Body of pancreas (tissue), 4 donors: Measurements from ENCODE around the gene MBD4. TPM values are rescaled to one million over a fixed set of nuclear protein-coding genes. Genes with fewer than 3 reads are reported as not detected.

Experiments used
- ATAC-seq: fragments of 150-250 bp; one replicate; pipeline ENCODE4 v1.9.1; 2016
- DNase-seq, 4 donors: peaks; one replicate each; pipeline ENCODE4 v3.0.0-alpha.2; 2019
- H3K27ac ChIP-seq, 4 donors: fragments of 200-600 bp; sonication (generic); 1 replicate in 3 of 4; 2 replicates in 1 of 4; pipeline versions ENCODE4 v1.5.1 to v1.6.1; 2016 to 2019; ENCODE audit warnings: mild to moderate bottlenecking in 1 of 4, mixed read lengths in 1 of 4, moderate library complexity in 1 of 4
- H3K27me3 ChIP-seq, 2 donors: fragments of 200-600 bp; sonication (generic); one replicate each; pipeline ENCODE4 v1.6.0; 2016; ENCODE audit warnings: mild to moderate bottlenecking in 1 of 2
- H3K36me3 ChIP-seq, 2 donors: fragments of 200-600 bp; sonication (generic); replicated peaks in 1 of 2; 2 replicates each; pipeline ENCODE4 v1.5.1; 2016; ENCODE audit warnings: low read depth in 2 of 2; ENCODE audit not compliant: insufficient read depth in 1 of 2
- H3K4me1 ChIP-seq: fragments of 200-600 bp; sonication (generic); one replicate; pipeline ENCODE4 v1.6.0; 2016
- H3K4me3 ChIP-seq, 2 donors: fragments of 200-600 bp; sonication (generic); 1 replicate in 1 of 2; 2 replicates in 1 of 2; pipeline ENCODE4 v1.5.1; 2016 to 2019
- H3K9me3 ChIP-seq, 3 donors: fragments of 200-600 bp; sonication (generic); 1 replicate in 2 of 3; 2 replicates in 1 of 3; pipeline ENCODE4 v1.5.1; 2016
- POLR2A ChIP-seq, 3 donors: fragments of 450-650 bp; IDR thresholded peaks; one replicate each; pipeline ENCODE4 v1.6.1; 2016; ENCODE audit warnings: antibody characterized with exemption in 3 of 3, mild to moderate bottlenecking in 2 of 3
- WGBS, 2 donors: methylation state at CpG; one replicate each; pipeline ENCODE4 v1.1.5; 2017; 5-methylcytosine and 5-hydroxymethylcytosine counted together
- intact Hi-C: fragments of 100-400 bp; cut with DNase I; formaldehyde crosslinking; loops from one replicate; pipeline ENCODE4 v1.15.1; 2023
- total RNA-seq, 2 donors: library from RNA; depleted of rRNA; stranded (reverse); fragments of >200 nt; gene quantifications; one replicate each; pipeline ENCODE4 v1.1.0, GENCODE V29; 2016
- TF ChIP-seq, protein P1 (sequence below), 7 experiments: fragments of 450-650 bp in 4 of 7; fragments of 200-600 bp in 3 of 7; sonication (generic) in 3 of 7; IDR thresholded peaks; one replicate each; pipeline ENCODE4 v1.5.1; 2016 to 2019; ENCODE audit warnings: antibody characterized with exemption in 7 of 7

MBD4 gene
- total RNA-seq, 2 donors from 2014 or later, result 18.7 to 23.1 TPM

DNA sequence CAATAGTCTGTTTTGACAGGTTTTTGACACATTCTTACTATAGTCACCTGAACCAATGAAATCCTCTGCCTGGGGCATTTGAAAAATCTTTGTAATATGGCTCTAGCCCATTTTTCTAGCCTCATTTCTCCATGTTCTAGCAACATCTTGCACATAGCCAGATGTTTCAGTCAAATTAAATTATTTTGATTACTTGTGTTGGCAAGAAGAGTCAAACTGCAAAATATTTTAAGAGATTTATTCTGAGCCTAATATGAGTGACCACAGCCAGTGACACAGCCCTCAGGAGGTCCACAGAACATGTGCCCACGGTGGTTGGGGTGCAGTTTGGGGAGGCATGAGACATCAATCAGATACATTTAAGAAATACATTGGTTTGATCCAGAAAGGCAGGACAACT lies 7.2 kb upstream of the MBD4 start:
- no peak for ATAC-seq
- DNase-seq, result no peak
- Histone ChIP-seq H3K27me3 (no peaks in the 10 kb centered on the region), H3K4me3 (no peak overlapping the region), H3K4me1 (peaks cover 87% of the 10 kb centered on the region), H3K36me3 (no peaks in the 10 kb centered on the region), H3K9me3 (no peaks in the 10 kb centered on the region), H3K27ac (peak overlapping the region; percentile 51 to 93 (median 84))
- TF ChIP-seq, protein P1, sequence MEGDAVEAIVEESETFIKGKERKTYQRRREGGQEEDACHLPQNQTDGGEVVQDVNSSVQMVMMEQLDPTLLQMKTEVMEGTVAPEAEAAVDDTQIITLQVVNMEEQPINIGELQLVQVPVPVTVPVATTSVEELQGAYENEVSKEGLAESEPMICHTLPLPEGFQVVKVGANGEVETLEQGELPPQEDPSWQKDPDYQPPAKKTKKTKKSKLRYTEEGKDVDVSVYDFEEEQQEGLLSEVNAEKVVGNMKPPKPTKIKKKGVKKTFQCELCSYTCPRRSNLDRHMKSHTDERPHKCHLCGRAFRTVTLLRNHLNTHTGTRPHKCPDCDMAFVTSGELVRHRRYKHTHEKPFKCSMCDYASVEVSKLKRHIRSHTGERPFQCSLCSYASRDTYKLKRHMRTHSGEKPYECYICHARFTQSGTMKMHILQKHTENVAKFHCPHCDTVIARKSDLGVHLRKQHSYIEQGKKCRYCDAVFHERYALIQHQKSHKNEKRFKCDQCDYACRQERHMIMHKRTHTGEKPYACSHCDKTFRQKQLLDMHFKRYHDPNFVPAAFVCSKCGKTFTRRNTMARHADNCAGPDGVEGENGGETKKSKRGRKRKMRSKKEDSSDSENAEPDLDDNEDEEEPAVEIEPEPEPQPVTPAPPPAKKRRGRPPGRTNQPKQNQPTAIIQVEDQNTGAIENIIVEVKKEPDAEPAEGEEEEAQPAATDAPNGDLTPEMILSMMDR (IDR thresholded peaks at IDR 0.05), result no peak
- TF ChIP-seq POLR2A (IDR thresholded peaks at IDR 0.05), result no peak
- intact Hi-C loops, result no loop called here
- 22 to 29% methylated on average over 1 of the region's 1 CpG for WGBS, 2 donors

DNA sequence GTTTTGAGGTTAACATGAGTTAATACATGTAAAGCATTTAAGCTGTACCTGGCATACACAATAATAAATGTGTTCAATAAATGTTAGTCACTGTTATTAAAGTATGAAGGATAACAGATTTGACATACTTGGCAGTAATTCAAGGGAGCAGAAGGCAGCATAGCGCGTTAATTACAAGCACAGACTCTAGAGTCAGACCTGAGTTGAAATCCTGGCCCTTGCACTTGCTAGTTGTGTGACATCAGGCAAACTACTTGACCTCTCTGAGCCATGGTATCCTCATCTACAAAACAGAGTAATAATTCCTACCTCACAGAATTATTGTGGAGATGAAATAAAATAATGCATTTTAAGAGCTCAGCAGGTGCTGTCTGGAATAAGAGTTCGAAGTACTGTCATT lies 5.7 kb upstream of the MBD4 start:
- Histone ChIP-seq H3K4me3 (no peak overlapping the region), H3K27ac (peak overlapping the region; percentile 12 to 93 (median 86)), H3K27me3 (no peaks in the 10 kb centered on the region), H3K9me3 (no peaks in the 10 kb centered on the region), H3K4me1 (peaks cover 95% of the 10 kb centered on the region), H3K36me3 (no peaks in the 10 kb centered on the region)
- no peak for ATAC-seq
- DNase-seq, result peak in 3 of 4 donors; percentile 17 to 33 (median 20)
- no peak for TF ChIP-seq POLR2A (IDR thresholded peaks at IDR 0.05)
- TF ChIP-seq, protein P1 (IDR thresholded peaks at IDR 0.05), result no peak
- WGBS, 2 donors, result 29 to 30% methylated on average over 3 of the region's 3 CpGs
- intact Hi-C loops, result no loop called here

DNA sequence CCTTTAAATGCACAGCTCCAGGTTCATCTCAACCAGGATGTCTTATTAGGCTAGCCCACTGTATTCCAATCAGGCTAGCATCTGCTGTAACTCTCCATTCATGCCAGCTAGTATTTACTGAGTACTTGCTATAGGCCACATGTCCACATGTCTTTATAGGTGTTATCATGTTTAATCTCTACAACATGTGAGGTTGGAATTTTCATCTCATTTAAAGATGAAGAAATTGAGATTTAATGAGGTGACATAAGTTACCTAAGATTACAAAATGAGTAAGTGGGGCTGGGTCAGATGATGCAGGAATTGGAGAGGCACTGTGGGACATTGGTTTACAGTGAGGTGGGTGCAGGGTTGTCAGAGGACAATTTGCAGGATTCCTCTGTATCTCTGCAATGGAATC lies 3.2 kb upstream of the MBD4 start:
- TF ChIP-seq, protein P1 (IDR thresholded peaks at IDR 0.05), result no peak
- TF ChIP-seq POLR2A (IDR thresholded peaks at IDR 0.05), result no peak
- no peak overlapping the region for H3K4me3 ChIP-seq
- intact Hi-C loops, result no loop called here
- peaks cover 79% of the 10 kb centered on the region for H3K4me1 ChIP-seq
- H3K9me3 ChIP-seq, result no peaks in the 10 kb centered on the region
- H3K27me3 ChIP-seq, result no peaks in the 10 kb centered on the region
- H3K36me3 ChIP-seq, result no peaks in the 10 kb centered on the region
- ATAC-seq (no peak), DNase-seq (no peak)
- H3K27ac ChIP-seq, result peak overlapping the region in 3 of 4 donors; percentile 82 to 93 (median 89)

DNA sequence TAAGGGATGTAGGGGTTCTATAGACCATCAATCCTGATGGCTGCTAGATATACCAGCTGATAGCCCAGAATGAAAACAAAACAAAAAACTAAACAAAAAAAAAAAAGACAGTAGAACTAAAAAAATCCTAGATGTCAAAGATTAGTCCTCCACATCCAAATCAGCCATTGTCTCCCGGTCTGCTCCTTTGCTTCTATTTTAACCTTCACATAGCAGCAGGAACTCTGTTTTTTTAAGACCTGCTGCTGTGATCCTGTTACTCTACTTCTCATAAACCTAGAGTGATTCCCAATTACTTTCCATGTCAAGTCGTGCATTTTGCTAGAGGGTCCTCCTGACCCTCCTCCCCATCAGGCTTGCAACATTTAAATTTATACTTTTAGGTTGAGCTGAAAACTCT lies 2.7 kb upstream of the MBD4 start:
- intact Hi-C loops, result no loop called here
- Histone ChIP-seq H3K4me3 (no peak overlapping the region), H3K36me3 (no peaks in the 10 kb centered on the region), H3K27ac (peak overlapping the region in 2 of 4 donors; percentile 89 to 93), H3K27me3 (no peaks in the 10 kb centered on the region), H3K4me1 (peaks cover 79% of the 10 kb centered on the region), H3K9me3 (no peaks in the 10 kb centered on the region)
- no peak for ATAC-seq
- no peak for DNase-seq
- WGBS, 2 donors, result 55 to 59% methylated on average over 2 of the region's 2 CpGs
- no peak for TF ChIP-seq POLR2A (IDR thresholded peaks at IDR 0.05)
- TF ChIP-seq, protein P1 (IDR thresholded peaks at IDR 0.05), result no peak

DNA sequence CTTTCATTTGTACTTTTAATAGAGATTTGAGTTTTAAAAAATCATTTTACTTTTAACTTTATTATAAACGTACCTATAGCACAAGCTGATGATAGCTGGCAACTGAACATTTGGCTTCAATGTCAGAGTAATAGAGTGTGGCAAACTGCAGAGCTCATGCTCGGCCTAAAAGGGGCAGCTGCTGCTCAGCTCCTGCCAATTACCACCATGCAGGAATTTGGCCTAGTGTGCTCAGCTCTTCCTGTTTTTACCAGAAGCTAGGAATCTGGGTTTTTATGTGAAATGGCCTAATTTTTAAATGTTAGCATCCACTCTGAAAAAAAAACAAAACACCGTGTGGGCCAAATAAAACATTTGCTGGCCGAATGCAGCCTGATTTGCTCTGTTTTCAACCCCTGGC lies 2.0 kb upstream of the MBD4 start:
- Histone ChIP-seq H3K27me3 (no peaks in the 10 kb centered on the region), H3K9me3 (no peaks in the 10 kb centered on the region), H3K27ac (peak overlapping the region in 3 of 4 donors; percentile 83 to 93 (median 89)), H3K4me1 (peaks cover 76% of the 10 kb centered on the region), H3K36me3 (no peaks in the 10 kb centered on the region), H3K4me3 (no peak overlapping the region)
- intact Hi-C loops, result no loop called here
- ATAC-seq (no peak), DNase-seq (peak in 3 of 4 donors; percentile 43 to 50 (median 48))
- 15 to 16% methylated on average over 4 of the region's 4 CpGs for WGBS, 2 donors
- TF ChIP-seq, protein P1 (IDR thresholded peaks at IDR 0.05), result no peak
- no peak for TF ChIP-seq POLR2A (IDR thresholded peaks at IDR 0.05)
